ENCODE results near the gene LARGE2. TPM values are rescaled to one million over a fixed set of nuclear protein-coding genes. Genes with fewer than 3 reads are reported as not detected.

LARGE2 gene
- total RNA-seq, 4 donors from 2014 or later = 0.55 to 1.3 (median 0.60) TPM; not detected in 1

DNA sequence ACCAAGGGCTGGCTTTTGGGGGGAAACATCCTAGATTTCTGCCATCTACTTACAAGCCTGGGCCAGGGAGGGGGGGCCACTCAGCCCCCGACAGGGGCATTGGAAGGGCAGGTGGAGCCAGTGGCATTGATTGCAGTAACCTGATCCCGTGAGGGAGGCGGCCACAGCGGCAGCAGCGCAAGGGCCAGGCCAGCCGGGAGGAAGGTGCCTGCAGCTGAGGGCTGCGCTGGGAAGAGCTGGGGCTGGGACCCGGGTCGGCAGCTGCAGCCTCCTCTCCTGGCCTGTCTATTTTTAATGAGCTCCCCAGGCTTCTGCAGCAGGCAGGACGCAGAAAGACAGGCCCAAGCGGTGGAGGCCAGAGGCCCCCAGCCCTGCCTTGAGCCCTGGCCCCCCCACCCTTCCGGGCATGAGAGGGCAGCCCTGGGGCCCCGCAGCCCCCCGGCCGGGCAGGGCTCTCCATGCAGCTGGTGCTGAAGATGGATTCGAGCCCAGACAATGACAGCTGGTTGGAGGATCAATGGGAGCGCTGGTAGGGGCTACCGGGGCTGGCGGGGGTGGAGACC lies 26.0 kb upstream of the LARGE2 start:
- Histone ChIP-seq H3K36me3 (no peaks in the 10 kb centered on the region), H3K4me3 (no peak overlapping the region), H3K27me3 (peaks cover 50% of the 10 kb centered on the region), H3K9me3 (no peaks in the 10 kb centered on the region), H3K4me1 (peaks cover 3 to 18% (median 15%) of the 10 kb centered on the region in 4 donors), H3K27ac (no peak overlapping the region)
- intact Hi-C loops (cut with DNase I; ENCODE audit: low total_unique reads) = no loop called here
- in situ Hi-C loops (cut with MboI; ENCODE audit: low pct_ligation_motif_present in 1 of 4, low pct_unique_long_range_greater_than_20kb in 1 of 4, low sequenced_read_pairs in 3 of 4) = no loop called here
- DNase-seq = no peak
- 29 to 100% methylated on average over 1 to 14 of the region's 19 CpGs for WGBS, 2 donors (ENCODE audit: low coverage in 1 of 2)
- no peak for TF ChIP-seq POLR2AphosphoS5 (IDR thresholded peaks at IDR 0.05)
- TF ChIP-seq, protein P1, sequence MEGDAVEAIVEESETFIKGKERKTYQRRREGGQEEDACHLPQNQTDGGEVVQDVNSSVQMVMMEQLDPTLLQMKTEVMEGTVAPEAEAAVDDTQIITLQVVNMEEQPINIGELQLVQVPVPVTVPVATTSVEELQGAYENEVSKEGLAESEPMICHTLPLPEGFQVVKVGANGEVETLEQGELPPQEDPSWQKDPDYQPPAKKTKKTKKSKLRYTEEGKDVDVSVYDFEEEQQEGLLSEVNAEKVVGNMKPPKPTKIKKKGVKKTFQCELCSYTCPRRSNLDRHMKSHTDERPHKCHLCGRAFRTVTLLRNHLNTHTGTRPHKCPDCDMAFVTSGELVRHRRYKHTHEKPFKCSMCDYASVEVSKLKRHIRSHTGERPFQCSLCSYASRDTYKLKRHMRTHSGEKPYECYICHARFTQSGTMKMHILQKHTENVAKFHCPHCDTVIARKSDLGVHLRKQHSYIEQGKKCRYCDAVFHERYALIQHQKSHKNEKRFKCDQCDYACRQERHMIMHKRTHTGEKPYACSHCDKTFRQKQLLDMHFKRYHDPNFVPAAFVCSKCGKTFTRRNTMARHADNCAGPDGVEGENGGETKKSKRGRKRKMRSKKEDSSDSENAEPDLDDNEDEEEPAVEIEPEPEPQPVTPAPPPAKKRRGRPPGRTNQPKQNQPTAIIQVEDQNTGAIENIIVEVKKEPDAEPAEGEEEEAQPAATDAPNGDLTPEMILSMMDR (IDR thresholded peaks at IDR 0.05) = no peak
- no peak for TF ChIP-seq POLR2A (IDR thresholded peaks at IDR 0.05)
- TF ChIP-seq EP300 (IDR thresholded peaks at IDR 0.05; ENCODE audit: low read depth) = no peak

DNA sequence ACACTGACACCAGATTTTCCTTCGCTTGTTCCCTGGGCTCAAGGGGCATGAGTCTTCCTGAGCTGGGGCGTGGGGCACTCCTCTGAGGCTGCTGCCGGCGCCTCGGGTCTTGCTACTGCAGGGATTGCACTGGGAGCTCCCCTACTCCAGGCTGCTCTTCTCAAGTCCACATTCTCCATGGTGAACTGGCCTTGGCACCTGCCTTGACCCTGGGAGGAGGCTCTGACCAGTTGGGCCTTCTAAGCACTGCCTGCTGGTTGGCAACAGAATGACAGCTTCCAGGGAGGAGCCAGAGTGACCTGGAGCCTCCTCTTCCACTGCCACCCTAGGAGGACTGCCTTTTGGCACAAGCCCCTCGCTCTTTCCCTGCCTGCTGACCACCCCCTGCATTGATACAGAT lies 24.9 kb upstream of the LARGE2 start:
- TF ChIP-seq, protein P1 (IDR thresholded peaks at IDR 0.05) = no peak
- TF ChIP-seq POLR2A (IDR thresholded peaks at IDR 0.05) (no peak), EP300 (IDR thresholded peaks at IDR 0.05; ENCODE audit: low read depth) (no peak), POLR2AphosphoS5 (IDR thresholded peaks at IDR 0.05) (no peak)
- no peaks in the 10 kb centered on the region for H3K9me3 ChIP-seq
- no peak for DNase-seq
- peaks cover 3 to 18% (median 15%) of the 10 kb centered on the region in 4 donors for H3K4me1 ChIP-seq
- H3K4me3 ChIP-seq = no peak overlapping the region
- 84% methylated on average over 6 of the region's 6 CpGs; no CpG with 5 or more reads in 1 of the 2 donors for WGBS, 2 donors (ENCODE audit: low coverage in 1 of 2)
- intact Hi-C loops (cut with DNase I; ENCODE audit: low total_unique reads) (no loop called here), in situ Hi-C loops (cut with MboI; ENCODE audit: low pct_ligation_motif_present in 1 of 4, low pct_unique_long_range_greater_than_20kb in 1 of 4, low sequenced_read_pairs in 3 of 4) (no loop called here)
- no peaks in the 10 kb centered on the region for H3K36me3 ChIP-seq
- H3K27me3 ChIP-seq = peaks cover 50% of the 10 kb centered on the region
- H3K27ac ChIP-seq = no peak overlapping the region

DNA sequence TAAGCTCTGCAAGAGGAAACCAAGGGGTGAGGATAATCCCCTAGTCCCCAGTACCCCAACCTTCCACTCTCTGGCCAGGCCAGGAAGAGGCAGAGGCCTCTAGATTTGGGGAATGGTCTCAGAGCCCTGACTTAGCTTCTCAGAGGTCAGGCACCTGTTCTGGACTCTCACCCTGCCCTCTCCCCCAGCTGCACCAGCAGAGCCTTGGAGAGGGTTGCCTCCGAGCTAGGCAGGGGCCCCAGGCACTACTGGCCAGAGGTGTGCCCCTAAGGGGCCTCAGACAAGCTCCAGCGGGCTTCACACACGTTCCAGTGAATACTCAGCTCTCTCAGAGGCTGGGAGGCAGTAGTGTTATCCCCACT lies 23.4 kb upstream of the LARGE2 start:
- peak overlapping the region in 2 of 4 donors; percentile 47 to 58 for H3K4me3 ChIP-seq
- WGBS, 2 donors (ENCODE audit: low coverage in 1 of 2) = 16% methylated on average over 3 of the region's 3 CpGs; no CpG with 5 or more reads in 1 of the 2 donors
- peak overlapping the region; percentile 8 to 54 (median 32) for H3K27ac ChIP-seq

DNA sequence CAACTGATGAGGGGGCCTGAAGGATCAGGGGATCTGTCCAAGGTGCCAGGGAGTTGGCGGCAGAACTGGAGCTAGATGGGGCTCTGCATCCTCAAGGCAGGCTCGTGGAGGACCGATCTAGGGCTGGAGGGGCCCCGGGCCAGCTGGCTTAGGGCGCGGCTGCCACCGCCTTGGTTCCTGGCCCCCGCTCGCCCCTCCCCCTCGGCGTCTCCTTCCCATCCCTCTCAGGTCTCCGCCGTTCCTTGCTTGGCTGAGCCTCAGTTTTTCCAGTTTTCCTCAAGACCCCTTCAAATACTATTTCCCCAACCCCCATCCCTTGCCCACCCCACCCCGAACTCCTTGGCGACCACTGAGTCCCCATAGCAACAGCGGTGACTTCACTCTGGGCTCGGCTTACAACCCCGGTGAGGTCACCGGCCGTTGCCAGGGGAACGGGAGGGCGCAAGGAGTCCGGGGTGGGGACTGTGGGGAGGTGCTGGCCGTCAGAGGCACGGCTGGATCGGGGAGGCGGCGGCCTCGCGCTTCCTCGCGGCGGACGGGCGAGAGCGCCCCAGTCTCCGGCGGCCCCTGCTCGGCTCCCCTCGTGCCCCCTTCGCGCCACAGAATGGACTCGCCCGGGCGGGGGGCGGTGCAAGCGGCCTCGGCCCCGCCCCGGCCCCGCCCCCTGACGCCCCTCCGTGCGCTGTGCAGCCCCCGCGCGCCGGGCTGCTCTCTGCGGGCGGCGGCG lies 22.8 kb upstream of the LARGE2 start:
- 0 to 2% methylated on average over 4 to 18 of the region's 62 CpGs for WGBS, 2 donors (ENCODE audit: low coverage in 1 of 2)
- Histone ChIP-seq H3K27me3 (peaks cover 50% of the 10 kb centered on the region), H3K36me3 (no peaks in the 10 kb centered on the region), H3K4me3 (peak overlapping the region; percentile 38 to 58 (median 46)), H3K27ac (peak overlapping the region; percentile 8 to 54 (median 46)), H3K4me1 (peaks cover 3 to 18% (median 15%) of the 10 kb centered on the region in 4 donors), H3K9me3 (no peaks in the 10 kb centered on the region)
- TF ChIP-seq EP300 (IDR thresholded peaks at IDR 0.05; ENCODE audit: low read depth) = no peak
- TF ChIP-seq, protein P1 (IDR thresholded peaks at IDR 0.05) = no peak
- no peak for TF ChIP-seq POLR2A (IDR thresholded peaks at IDR 0.05)
- no peak for TF ChIP-seq POLR2AphosphoS5 (IDR thresholded peaks at IDR 0.05)
- in situ Hi-C loops (cut with MboI; ENCODE audit: low pct_ligation_motif_present in 1 of 4, low pct_unique_long_range_greater_than_20kb in 1 of 4, low sequenced_read_pairs in 3 of 4) = no loop called here
- intact Hi-C loops (cut with DNase I; ENCODE audit: low total_unique reads) = no loop called here
- peak; percentile 75 for DNase-seq

More for the DNA sequence above, 23.4 kb upstream of the LARGE2 start:
- H3K9me3 ChIP-seq = no peaks in the 10 kb centered on the region
- DNase-seq = no peak
- peaks cover 3 to 18% (median 15%) of the 10 kb centered on the region in 4 donors for H3K4me1 ChIP-seq
- intact Hi-C loops (cut with DNase I; ENCODE audit: low total_unique reads) = no loop called here
- in situ Hi-C loops (cut with MboI; ENCODE audit: low pct_ligation_motif_present in 1 of 4, low pct_unique_long_range_greater_than_20kb in 1 of 4, low sequenced_read_pairs in 3 of 4) = no loop called here
- H3K27me3 ChIP-seq = peaks cover 50% of the 10 kb centered on the region
- TF ChIP-seq, protein P1 (IDR thresholded peaks at IDR 0.05) = no peak
- TF ChIP-seq POLR2A (IDR thresholded peaks at IDR 0.05) (no peak), EP300 (IDR thresholded peaks at IDR 0.05; ENCODE audit: low read depth) (no peak), POLR2AphosphoS5 (IDR thresholded peaks at IDR 0.05) (no peak)
- no peaks in the 10 kb centered on the region for H3K36me3 ChIP-seq

Data from transverse colon (tissue), 4 donors.